Suprapubic skin (tissue), 4 donors: ENCODE results near the gene SYPL1.

Experiments
- POLR2A ChIP-seq, 2 donors: fragments of 450-650 bp; IDR thresholded peaks; one replicate each; pipeline ENCODE4 v1.6.1; 2017; ENCODE audit warnings: antibody characterized with exemption in 2 of 2, mild to moderate bottlenecking in 2 of 2, moderate library complexity in 2 of 2
- POLR2AphosphoS5 ChIP-seq, 3 donors: sonication (generic); formaldehyde crosslinking; IDR thresholded peaks; one replicate each; pipeline ENCODE4 v1.6.1; 2017; ENCODE audit warnings: antibody characterized with exemption in 3 of 3
- TF ChIP-seq, protein P1 (sequence below), 2 donors: fragments of 200-600 bp in 1 of 2; fragments of 450-650 bp in 1 of 2; sonication (generic) in 1 of 2; IDR thresholded peaks; one replicate each; pipeline ENCODE4 v1.5.1; 2016 to 2019; ENCODE audit warnings: antibody characterized with exemption in 2 of 2, mild to moderate bottlenecking in 1 of 2, moderate library complexity in 1 of 2

- TF ChIP-seq, protein P1, sequence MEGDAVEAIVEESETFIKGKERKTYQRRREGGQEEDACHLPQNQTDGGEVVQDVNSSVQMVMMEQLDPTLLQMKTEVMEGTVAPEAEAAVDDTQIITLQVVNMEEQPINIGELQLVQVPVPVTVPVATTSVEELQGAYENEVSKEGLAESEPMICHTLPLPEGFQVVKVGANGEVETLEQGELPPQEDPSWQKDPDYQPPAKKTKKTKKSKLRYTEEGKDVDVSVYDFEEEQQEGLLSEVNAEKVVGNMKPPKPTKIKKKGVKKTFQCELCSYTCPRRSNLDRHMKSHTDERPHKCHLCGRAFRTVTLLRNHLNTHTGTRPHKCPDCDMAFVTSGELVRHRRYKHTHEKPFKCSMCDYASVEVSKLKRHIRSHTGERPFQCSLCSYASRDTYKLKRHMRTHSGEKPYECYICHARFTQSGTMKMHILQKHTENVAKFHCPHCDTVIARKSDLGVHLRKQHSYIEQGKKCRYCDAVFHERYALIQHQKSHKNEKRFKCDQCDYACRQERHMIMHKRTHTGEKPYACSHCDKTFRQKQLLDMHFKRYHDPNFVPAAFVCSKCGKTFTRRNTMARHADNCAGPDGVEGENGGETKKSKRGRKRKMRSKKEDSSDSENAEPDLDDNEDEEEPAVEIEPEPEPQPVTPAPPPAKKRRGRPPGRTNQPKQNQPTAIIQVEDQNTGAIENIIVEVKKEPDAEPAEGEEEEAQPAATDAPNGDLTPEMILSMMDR (IDR thresholded peaks at IDR 0.05) = no peak
- TF ChIP-seq POLR2AphosphoS5 (IDR thresholded peaks at IDR 0.05) = no peak
- TF ChIP-seq POLR2A (IDR thresholded peaks at IDR 0.05) = no peak
Measured at GRCh38 chr7:106063692-106064091, 48.4 kb downstream of the SYPL1 start.
